H9 (cell line): ENCODE data around the gene PHF5A. TPM values are rescaled to one million over a fixed set of nuclear protein-coding genes. Genes with fewer than 3 reads are reported as not detected.

Source experiments
- DNase-seq: peaks from one replicate; pipeline ENCODE4 v3.0.0-alpha.2; 2017
- H2AFZ ChIP-seq: one replicate; pipeline ENCODE4 v1.6.1; 2013; ENCODE audit warnings: mild to moderate bottlenecking, low read length, control low read depth, moderate library complexity
- H2AK5ac ChIP-seq: 2 replicates; pipeline ENCODE4 v1.6.1; 2013; ENCODE audit warnings: low read length, control low read depth, mixed read lengths; ENCODE audit not compliant: insufficient read length
- H2BK120ac ChIP-seq: one replicate; pipeline ENCODE4 v1.6.1; 2013; ENCODE audit warnings: low read depth, mild to moderate bottlenecking, low read length, control low read depth, inconsistent platforms; ENCODE audit not compliant: poor library complexity, severe bottlenecking
- H2BK12ac ChIP-seq: 2 replicates; pipeline ENCODE4 v1.6.1; 2013; ENCODE audit warnings: low read length, control low read depth, mixed read lengths, low read depth; ENCODE audit not compliant: insufficient read length
- H2BK15ac ChIP-seq: 2 replicates; pipeline ENCODE4 v1.6.1; 2013; ENCODE audit warnings: low read depth, low read length, control low read depth
- H2BK20ac ChIP-seq: one replicate; pipeline ENCODE4 v1.6.1; 2013; ENCODE audit warnings: low read depth, mild to moderate bottlenecking, low read length, control low read depth, inconsistent platforms; ENCODE audit not compliant: poor library complexity, severe bottlenecking
- H2BK5ac ChIP-seq: 2 replicates; pipeline ENCODE4 v1.6.1; 2013; ENCODE audit warnings: low read length, control low read depth, mixed read lengths; ENCODE audit not compliant: insufficient read length
- H3K14ac ChIP-seq: 2 replicates; pipeline ENCODE4 v1.6.1; 2013; ENCODE audit warnings: low read length, control low read depth; ENCODE audit not compliant: insufficient read depth
- H3K18ac ChIP-seq: 2 replicates; pipeline ENCODE4 v1.6.1; 2013; ENCODE audit warnings: low read depth, mild to moderate bottlenecking, mixed read lengths, low read length, control low read depth; ENCODE audit not compliant: insufficient read length
- H3K23ac ChIP-seq: 2 replicates; pipeline ENCODE4 v1.6.1; 2013; ENCODE audit warnings: low read length, control low read depth, mixed read lengths, low read depth; ENCODE audit not compliant: insufficient read length
- H3K23me2 ChIP-seq: 2 replicates; pipeline ENCODE4 v1.6.1; 2013; ENCODE audit warnings: low read depth, mild to moderate bottlenecking, mixed read lengths, low read length, control low read depth; ENCODE audit not compliant: insufficient read length, poor library complexity, severe bottlenecking
- H3K27ac ChIP-seq: 2 replicates; pipeline ENCODE4 v1.5.1; 2013; ENCODE audit warnings: low read length, control low read depth, mixed read lengths, low read depth; ENCODE audit not compliant: insufficient read length
- H3K27me3 ChIP-seq: 2 replicates; pipeline ENCODE4 v1.6.1; 2013; ENCODE audit warnings: low read length, control low read depth, inconsistent platforms; ENCODE audit not compliant: insufficient read depth
- H3K4ac ChIP-seq: 2 replicates; pipeline ENCODE4 v1.6.1; 2013; ENCODE audit warnings: low read depth, mild to moderate bottlenecking, control low read depth, inconsistent platforms, low read length, moderate library complexity
- H3K4me1 ChIP-seq: 2 replicates; pipeline ENCODE4 v1.6.1; 2013; ENCODE audit warnings: low read length, control low read depth, inconsistent platforms; ENCODE audit not compliant: insufficient read depth
- H3K4me2 ChIP-seq: 2 replicates; pipeline ENCODE4 v1.6.1; 2013; ENCODE audit warnings: low read length, control low read depth, mixed read lengths; ENCODE audit not compliant: insufficient read length, insufficient read depth
- H3K56ac ChIP-seq: 2 replicates; pipeline ENCODE4 v1.6.1; 2013; ENCODE audit warnings: low read depth, mild to moderate bottlenecking, mixed read lengths, low read length, control low read depth; ENCODE audit not compliant: insufficient read length
- H3K79me1 ChIP-seq: 2 replicates; pipeline ENCODE4 v1.6.1; 2013; ENCODE audit warnings: low read depth, mild to moderate bottlenecking, moderate library complexity, low read length, control low read depth, inconsistent platforms; ENCODE audit not compliant: insufficient read depth, poor library complexity, severe bottlenecking
- H3K79me2 ChIP-seq: 2 replicates; pipeline ENCODE4 v1.6.1; 2013; ENCODE audit warnings: low read length, control low read depth, inconsistent platforms; ENCODE audit not compliant: insufficient read depth
- H3K9ac ChIP-seq: 2 replicates; pipeline ENCODE4 v1.6.1; 2013; ENCODE audit warnings: low read length, control low read depth, mixed read lengths; ENCODE audit not compliant: insufficient read length; ENCODE audit errors: extremely low read depth
- H3K9me3 ChIP-seq: one replicate; pipeline ENCODE4 v1.6.1; 2013; ENCODE audit warnings: low read depth, low read length, inconsistent platforms; ENCODE audit not compliant: control insufficient read depth
- H3T11ph ChIP-seq: one replicate; pipeline ENCODE4 v1.6.1; 2013; ENCODE audit warnings: mild to moderate bottlenecking, low read length, control low read depth, inconsistent platforms
- H4K20me1 ChIP-seq: one replicate; pipeline ENCODE4 v1.6.1; 2013; ENCODE audit not compliant: control insufficient read depth, insufficient read length, insufficient read depth
- H4K5ac ChIP-seq: 2 replicates; pipeline ENCODE4 v1.6.1; 2013; ENCODE audit warnings: low read depth, mild to moderate bottlenecking, mixed read lengths, low read length, control low read depth; ENCODE audit not compliant: insufficient read length
- H4K8ac ChIP-seq: replicated peaks from 2 replicates; pipeline ENCODE4 v1.6.1; 2013; ENCODE audit warnings: low read length, control low read depth, mixed read lengths, low read depth; ENCODE audit not compliant: insufficient read length
- H4K91ac ChIP-seq: 2 replicates; pipeline ENCODE4 v1.6.1; 2013; ENCODE audit warnings: low read depth, mild to moderate bottlenecking, moderate library complexity, mixed read lengths, low read length, control low read depth; ENCODE audit not compliant: insufficient read length
- H3K27ac Mint-ChIP-seq, 3 experiments: 2 replicates in 2 of 3; 3 replicates in 1 of 3; pipeline ENCODE4 v1.8.0; 2020 to 2021; ENCODE audit warnings: mixed read lengths in 3 of 3, mild to moderate bottlenecking in 1 of 3, moderate library complexity in 1 of 3
- H3K27me3 Mint-ChIP-seq: 2 replicates; pipeline ENCODE4 v1.8.0; 2021; ENCODE audit warnings: low read depth, mild to moderate bottlenecking, moderate library complexity, mixed read lengths
- H3K36me3 Mint-ChIP-seq, 3 experiments: 2 replicates in 2 of 3; 3 replicates in 1 of 3; pipeline ENCODE4 v1.8.0; 2020 to 2021; ENCODE audit warnings: low read depth in 3 of 3, mixed read lengths in 3 of 3; ENCODE audit not compliant: insufficient read depth in 1 of 3
- H3K4me1 Mint-ChIP-seq, 2 experiments: 2 replicates each; pipeline ENCODE4 v1.8.0; 2020; ENCODE audit warnings: mixed read lengths in 2 of 2
- H3K4me3 Mint-ChIP-seq, 2 experiments: 2 replicates in 1 of 2; 3 replicates in 1 of 2; pipeline ENCODE4 v1.8.0; 2020 to 2021; ENCODE audit warnings: mild to moderate bottlenecking in 2 of 2, mixed read lengths in 2 of 2, moderate library complexity in 1 of 2
- H3K9me3 Mint-ChIP-seq, 2 experiments: 2 replicates in 1 of 2; 3 replicates in 1 of 2; pipeline ENCODE4 v1.8.0; 2020; ENCODE audit warnings: mild to moderate bottlenecking in 2 of 2, mixed read lengths in 2 of 2, moderate library complexity in 1 of 2
- CTCF ChIP-seq: fragments of 200-600 bp; sonication (generic); conservative IDR thresholded peaks from 3 replicates; pipeline ENCODE4 v1.8.0; 2021; ENCODE audit warnings: antibody characterized with exemption, mild to moderate bottlenecking
- WGBS: extraction: QIAGEN DNeasy Blood & Tissue Kit; methylation state at CpG from one replicate; pipeline ENCODE4 v1.1.7; 2013; ENCODE audit warnings: missing lambda C conversion rate, low lambda C conversion rate, mixed read lengths; ENCODE audit not compliant: insufficient read length; ENCODE audit errors: extremely low coverage; 5-methylcytosine and 5-hydroxymethylcytosine counted together
- total RNA-seq: library from RNA; stranded (reverse); gene quantifications from 2 replicates; pipeline ENCODE4 v1.2.1, GENCODE V29; 2021

The PHF5A gene
- total RNA-seq, 1 experiment from 2014 or later = 114 TPM

GRCh38 chr22:41445129-41446056 is 23.1 kb downstream of the PHF5A start:
- no peak overlapping the region for H4K91ac ChIP-seq
- H2BK20ac ChIP-seq = no peak overlapping the region
- TF ChIP-seq CTCF = no peak
- peaks cover 20 to 49% (median 44%) of the 10 kb centered on the region in 3 experiments for H3K36me3 Mint-ChIP-seq
- no peaks in the 10 kb centered on the region for H3K27me3 ChIP-seq
- H2BK12ac ChIP-seq = no peak overlapping the region
- peaks cover 14 to 25% of the 10 kb centered on the region in 2 experiments for H3K4me1 Mint-ChIP-seq
- H3K9ac ChIP-seq = peak overlapping the region; percentile 57
- H3K79me2 ChIP-seq = peaks cover 24% of the 10 kb centered on the region; the same call in 1 of the 2 replicates
- no peak overlapping the region for H3K14ac ChIP-seq
- peak; percentile 45 for DNase-seq
- no CpG with 5 or more reads among the region's 22 CpGs for WGBS
- H3K23me2 ChIP-seq = peaks cover 23% of the 10 kb centered on the region
- H3K27ac Mint-ChIP-seq = peak overlapping the region; percentile 98 to 99 (median 99)
- H2BK5ac ChIP-seq = no peak overlapping the region
- no peaks in the 10 kb centered on the region for H3K9me3 Mint-ChIP-seq
- no peak overlapping the region for H3K27ac ChIP-seq
- no peak overlapping the region for H3K4ac ChIP-seq
- peak overlapping the region; percentile 82 for H3K4me2 ChIP-seq
- no peak overlapping the region for H2BK120ac ChIP-seq
- H3K56ac ChIP-seq = no peak overlapping the region
- no peaks in the 10 kb centered on the region for H4K20me1 ChIP-seq
- no peak overlapping the region for H3K18ac ChIP-seq
- no peak overlapping the region for H4K8ac ChIP-seq
- H3K4me3 Mint-ChIP-seq = peak overlapping the region; percentile 96
- H2AFZ ChIP-seq = no peak overlapping the region
- peaks cover 2% of the 10 kb centered on the region; the same call in 1 of the 2 replicates for H3K27me3 Mint-ChIP-seq
- no peaks in the 10 kb centered on the region; the same call in 1 of the 2 replicates for H3K4me1 ChIP-seq
- H2AK5ac ChIP-seq = no peak overlapping the region
- H4K5ac ChIP-seq = no peak overlapping the region
- no peak overlapping the region for H3K23ac ChIP-seq
- H3T11ph ChIP-seq = no peak overlapping the region
- H3K9me3 ChIP-seq = no peaks in the 10 kb centered on the region
- H2BK15ac ChIP-seq = no peak overlapping the region
- peaks cover 4% of the 10 kb centered on the region for H3K79me1 ChIP-seq
